ENCODE results near the gene PLA2G6. TPM values are rescaled to one million over a fixed set of nuclear protein-coding genes. Genes with fewer than 3 reads are reported as not detected.

Gene PLA2G6
- total RNA-seq, 1 experiment from 2014 or later = 18.7 TPM

- Mint-ChIP-seq H3K36me3 (ENCODE audit: insufficient read depth, unreplicated experiment) (peaks cover 29% of the 10 kb centered on the region), H3K27me3 (ENCODE audit: insufficient read depth, unreplicated experiment) (no peaks in the 10 kb centered on the region), H3K4me1 (ENCODE audit: low read depth, unreplicated experiment) (peaks cover 13% of the 10 kb centered on the region), H3K27ac (ENCODE audit: unreplicated experiment) (no peak overlapping the region), H3K4me3 (ENCODE audit: unreplicated experiment) (no peak overlapping the region), H3K9me3 (ENCODE audit: unreplicated experiment) (no peaks in the 10 kb centered on the region)
- ChIA-PET POLR2A (no interaction called here), CTCF (no interaction called here)
- no peak for DNase-seq
- Histone ChIP-seq H3K4me3 (ENCODE audit: low read depth, low read length) (no peak overlapping the region), H3K27me3 (replicated peaks; ENCODE audit: control insufficient read depth, insufficient read depth, low read length) (no peaks in the 10 kb centered on the region), H3K4me1 (peaks cover 9% of the 10 kb centered on the region; the same call in 1 of the 2 replicates), H3K9me3 (no peaks in the 10 kb centered on the region), H3K36me3 (ENCODE audit: control insufficient read depth, insufficient read depth, low read length) (no peaks in the 10 kb centered on the region)
- intact Hi-C loops (cut with micrococcal nuclease; ENCODE audit: unreplicated experiment) = loop anchor here (5.0 kb wide), 1 partner anchor 368 kb away; the partner anchor contains the start of gene DMC1
- no TSS peak for BruUV-seq (replicated peaks)
- no peak for TF ChIP-seq CTCF (IDR thresholded peaks at IDR 0.05; ENCODE audit: insufficient read depth in 1 of 2, low read depth in 1 of 2, low read length in 1 of 2, severe bottlenecking in 1 of 2, unreplicated experiment in 1 of 2)
Observed at GRCh38 chr22:38204784-38205183, 23.2 kb upstream of the PLA2G6 start.

GRCh38 chr22:38203855-38204514, 22.4 kb upstream of the PLA2G6 start:
- Mint-ChIP-seq H3K27ac (ENCODE audit: unreplicated experiment) (no peak overlapping the region), H3K9me3 (ENCODE audit: unreplicated experiment) (no peaks in the 10 kb centered on the region), H3K4me1 (ENCODE audit: low read depth, unreplicated experiment) (peaks cover 13% of the 10 kb centered on the region), H3K36me3 (ENCODE audit: insufficient read depth, unreplicated experiment) (peaks cover 29% of the 10 kb centered on the region), H3K27me3 (ENCODE audit: insufficient read depth, unreplicated experiment) (no peaks in the 10 kb centered on the region), H3K4me3 (ENCODE audit: unreplicated experiment) (peak overlapping the region; percentile 78)
- no peaks in the 10 kb centered on the region for H3K36me3 ChIP-seq (ENCODE audit: control insufficient read depth, insufficient read depth, low read length)
- ChIA-PET POLR2A (no interaction called here), CTCF (no interaction called here)
- H3K4me1 ChIP-seq = peaks cover 9% of the 10 kb centered on the region; the same call in 1 of the 2 replicates
- H3K9me3 ChIP-seq = no peaks in the 10 kb centered on the region
- H3K27me3 ChIP-seq (replicated peaks; ENCODE audit: control insufficient read depth, insufficient read depth, low read length) = no peaks in the 10 kb centered on the region
- intact Hi-C loops (cut with micrococcal nuclease; ENCODE audit: unreplicated experiment) = loop anchor here (2.0 to 5.0 kb wide), 2 partner anchors 23 to 368 kb away; partner anchors contain the start of genes DMC1 and PLA2G6
- TF ChIP-seq CTCF (IDR thresholded peaks at IDR 0.05; ENCODE audit: insufficient read depth in 1 of 2, low read depth in 1 of 2, low read length in 1 of 2, severe bottlenecking in 1 of 2, unreplicated experiment in 1 of 2) = no peak
- BruUV-seq (replicated peaks) = TSS peak; percentile 20
- DNase-seq = no peak
- peak overlapping the region; percentile 99; the same call in 1 of the 2 replicates for H3K4me3 ChIP-seq (ENCODE audit: low read depth, low read length)

GRCh38 chr22:38203090-38203810, 21.6 kb upstream of the PLA2G6 start:
- Mint-ChIP-seq H3K9me3 (ENCODE audit: unreplicated experiment) (no peaks in the 10 kb centered on the region), H3K36me3 (ENCODE audit: insufficient read depth, unreplicated experiment) (peaks cover 29% of the 10 kb centered on the region), H3K4me3 (ENCODE audit: unreplicated experiment) (peak overlapping the region; percentile 78), H3K27ac (ENCODE audit: unreplicated experiment) (peak overlapping the region; percentile 43), H3K27me3 (ENCODE audit: insufficient read depth, unreplicated experiment) (no peaks in the 10 kb centered on the region), H3K4me1 (ENCODE audit: low read depth, unreplicated experiment) (peaks cover 13% of the 10 kb centered on the region)
- CTCF ChIA-PET = interaction anchor here (0.9 kb wide), 1 partner anchor 15 kb away, joined by 4 read pairs; no protein-coding TSS in a partner anchor
- Histone ChIP-seq H3K4me3 (ENCODE audit: low read depth, low read length) (peak overlapping the region; percentile 99), H3K9me3 (no peaks in the 10 kb centered on the region), H3K36me3 (ENCODE audit: control insufficient read depth, insufficient read depth, low read length) (no peaks in the 10 kb centered on the region), H3K27me3 (replicated peaks; ENCODE audit: control insufficient read depth, insufficient read depth, low read length) (no peaks in the 10 kb centered on the region), H3K4me1 (peaks cover 9% of the 10 kb centered on the region; the same call in 1 of the 2 replicates)
- TF ChIP-seq CTCF (IDR thresholded peaks at IDR 0.05; ENCODE audit: insufficient read depth in 1 of 2, low read depth in 1 of 2, low read length in 1 of 2, severe bottlenecking in 1 of 2, unreplicated experiment in 1 of 2) = no peak
- intact Hi-C loops (cut with micrococcal nuclease; ENCODE audit: unreplicated experiment) = loop anchor here (2.0 to 5.0 kb wide), 2 partner anchors 22 to 369 kb away; partner anchors contain the start of genes DMC1 and PLA2G6
- POLR2A ChIA-PET = interaction anchor here (1.0 kb wide), 1 partner anchor 21 kb away, joined by 5 read pairs; the partner anchor contains the start of gene PLA2G6
- BruUV-seq (replicated peaks) = no TSS peak
- peak; percentile 55 to 67 for DNase-seq

All from Caco-2 (cell line).